Effector CD4-positive, alpha-beta T cell (primary cell): ENCODE results near the gene E2F3.

Source experiments
- DNase-seq: peaks from one replicate; pipeline ENCODE4 v3.0.0-alpha.2; 2020

E2F3 gene

GRCh38 chr6:20402342-20403069 lies 827 bp downstream of the E2F3 start:
- peak; percentile 16 for DNase-seq

GRCh38 chr6:20403070-20403765 lies 1.5 kb downstream of the E2F3 start:
- peak; percentile 81 for DNase-seq

GRCh38 chr6:20403766-20404640 lies 2.3 kb downstream of the E2F3 start:
- peak; percentile 51 for DNase-seq

DNA sequence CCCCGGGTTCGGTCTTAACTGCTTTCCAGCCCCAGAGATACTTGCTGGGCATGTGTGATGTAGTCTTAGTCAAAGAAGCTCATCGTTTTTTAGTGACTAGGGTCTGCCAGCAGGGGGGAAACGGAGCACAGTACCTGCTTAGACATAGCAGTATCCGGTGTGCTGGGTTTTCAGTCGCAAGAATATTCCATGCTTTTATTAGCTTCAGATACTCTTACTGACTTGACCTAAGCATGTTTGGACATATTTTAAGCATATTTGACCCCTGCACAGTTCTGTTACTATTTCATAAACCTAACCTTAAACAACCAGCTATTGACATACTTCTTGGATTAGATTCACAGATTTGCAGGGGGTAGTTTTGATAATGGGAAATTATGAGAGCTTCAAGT lies 3.0 kb downstream of the E2F3 start:
- peak; percentile 60 for DNase-seq

DNA sequence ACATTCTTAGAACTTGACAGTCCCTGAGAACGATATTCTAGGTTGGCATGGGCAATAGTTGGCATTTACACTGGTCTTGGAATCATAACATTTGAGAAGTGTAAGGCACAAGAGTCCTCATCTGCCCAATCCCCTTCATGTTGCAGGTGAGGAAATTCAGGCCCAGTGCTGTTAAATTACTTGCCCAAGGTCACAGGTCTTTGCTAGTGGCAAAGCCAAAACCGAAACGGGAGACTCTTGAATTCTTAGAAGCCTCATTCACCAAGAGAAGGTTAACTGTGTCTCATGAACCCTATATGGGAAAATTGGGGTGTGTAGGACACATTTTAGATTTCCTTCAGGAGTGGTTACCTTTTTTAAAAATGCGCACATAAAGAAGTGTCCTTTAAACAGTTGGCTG lies 7.2 kb downstream of the E2F3 start:
- DNase-seq, result no peak

DNA sequence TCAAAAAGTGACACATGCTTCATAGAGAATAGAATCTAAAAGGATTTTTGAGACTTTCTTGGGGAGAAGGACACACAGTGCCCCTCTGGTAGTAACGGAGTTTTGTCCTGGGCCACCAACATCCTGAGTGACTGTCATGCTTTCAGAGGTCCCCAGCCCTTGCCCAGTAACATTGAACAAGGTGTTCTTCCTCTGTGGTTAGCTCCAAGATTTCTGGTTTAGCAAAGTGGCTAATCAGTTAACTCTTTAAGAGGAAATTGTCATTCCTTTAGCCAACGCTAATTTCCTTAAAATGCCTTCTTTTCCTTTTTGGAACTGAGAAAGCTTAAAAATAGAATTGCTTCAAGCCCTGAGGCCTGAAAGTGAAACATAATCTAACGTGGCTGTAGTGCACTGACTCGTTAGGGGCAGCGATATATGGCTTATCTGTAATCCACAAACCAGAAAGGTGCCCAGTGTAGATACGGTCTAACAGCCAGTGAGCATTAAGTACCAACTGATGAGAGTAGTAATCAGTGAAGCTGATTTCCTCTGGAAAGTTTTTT lies 7.8 kb downstream of the E2F3 start:
- DNase-seq, result no peak

GRCh38 chr6:20411544-20411943 lies 9.9 kb downstream of the E2F3 start:
- DNase-seq, result no peak

GRCh38 chr6:20411953-20412681 lies 10.4 kb downstream of the E2F3 start:
- DNase-seq, result no peak

GRCh38 chr6:20412682-20413073 lies 11.0 kb downstream of the E2F3 start:
- no peak for DNase-seq

DNA sequence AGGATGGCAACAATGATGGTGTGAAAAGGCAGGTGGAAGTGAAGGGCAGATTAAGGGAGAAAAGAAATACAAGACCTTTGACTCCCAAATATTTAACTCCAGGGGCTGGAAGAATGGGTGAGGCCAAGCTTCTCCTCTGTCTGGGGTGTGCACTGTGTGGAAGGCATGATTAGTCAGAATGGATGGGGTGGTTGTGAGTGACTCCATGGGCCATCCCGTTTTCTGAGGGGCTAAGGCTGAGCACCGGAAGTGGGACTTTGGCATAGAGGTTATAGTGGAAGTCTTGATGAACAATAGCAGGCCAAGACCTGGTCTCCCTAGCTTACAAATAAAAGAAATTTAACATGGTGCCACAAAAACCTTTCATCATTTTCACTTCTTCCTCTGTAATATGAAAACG lies 12.1 kb downstream of the E2F3 start:
- no peak for DNase-seq

DNA sequence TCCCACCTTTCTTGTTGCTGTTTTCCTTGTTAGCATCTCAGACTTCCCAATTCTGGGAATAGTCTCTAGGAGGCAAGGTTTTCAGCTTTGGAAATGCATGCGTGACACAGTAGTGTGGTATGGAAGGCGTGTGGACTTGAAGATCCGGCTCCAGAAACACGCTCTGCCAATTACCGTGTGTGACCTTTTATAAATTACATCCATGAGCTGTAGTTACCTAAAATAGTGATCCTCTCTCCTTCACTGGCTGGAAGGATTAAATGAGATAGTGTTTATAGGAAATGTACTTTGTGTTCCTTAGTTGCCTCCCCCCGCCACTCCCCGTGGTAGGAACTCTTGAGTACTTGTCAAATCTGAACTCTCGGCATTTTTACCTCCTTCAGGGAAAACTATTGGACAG lies 13.0 kb downstream of the E2F3 start:
- no peak for DNase-seq

DNA sequence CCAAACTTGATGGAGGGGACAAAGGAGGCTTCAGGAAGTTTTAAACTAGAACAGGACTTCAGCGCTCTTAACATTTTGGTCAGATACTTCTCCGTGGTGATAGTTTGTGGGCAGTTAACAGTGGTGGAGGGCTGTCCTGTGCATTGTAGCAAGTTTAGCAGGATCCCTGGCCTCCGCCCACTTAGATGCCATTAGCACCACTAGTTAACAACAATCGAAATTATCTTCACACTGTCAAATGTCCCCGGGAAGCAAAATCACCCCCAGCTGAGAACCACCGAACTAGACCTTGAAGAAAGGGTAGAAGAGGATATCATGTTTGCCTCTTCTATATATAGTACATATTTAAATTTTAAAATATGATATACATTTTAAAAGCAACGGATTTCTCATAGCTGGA lies 13.6 kb downstream of the E2F3 start:
- no peak for DNase-seq

DNA sequence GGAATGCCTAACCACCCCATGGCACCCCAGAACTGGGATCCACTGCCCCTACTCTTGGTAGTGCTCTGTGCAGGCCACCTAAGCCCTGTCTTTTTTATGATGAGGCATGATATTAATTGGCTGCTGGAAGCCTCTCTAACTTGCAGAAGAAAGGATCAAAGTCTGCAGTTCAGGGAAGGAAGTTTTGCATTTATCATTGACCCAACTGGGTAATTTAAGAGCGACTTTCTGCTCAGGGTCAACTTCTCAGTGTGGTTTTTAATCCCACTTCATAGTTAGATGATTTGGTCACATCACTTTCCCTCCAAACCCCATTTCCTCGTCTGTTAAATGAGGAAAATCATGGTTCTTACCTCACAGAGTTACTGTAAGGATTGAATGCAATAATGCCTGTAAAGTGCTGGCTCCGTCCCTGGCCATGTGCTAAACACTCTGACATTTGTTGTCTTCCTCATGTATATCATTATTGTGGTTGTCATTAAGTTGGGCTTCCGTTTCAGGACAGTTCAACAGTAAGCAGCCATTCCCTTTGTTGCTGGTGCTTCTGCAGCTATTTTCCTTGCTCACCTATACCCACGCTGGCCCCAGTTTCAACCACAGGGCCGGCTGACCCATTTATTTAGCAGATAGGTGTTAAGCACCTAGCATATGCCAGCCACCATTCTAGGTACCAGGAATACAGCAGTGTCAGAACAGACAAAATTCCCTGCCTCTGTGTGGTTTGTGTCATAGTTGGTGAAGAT lies 14.2 kb downstream of the E2F3 start:
- DNase-seq, result no peak

- no peak for DNase-seq
These were observed 15.1 kb downstream of the E2F3 start for GRCh38 chr6:20416567-20417345.

GRCh38 chr6:20417819-20418218 lies 16.1 kb downstream of the E2F3 start:
- DNase-seq, result no peak

DNA sequence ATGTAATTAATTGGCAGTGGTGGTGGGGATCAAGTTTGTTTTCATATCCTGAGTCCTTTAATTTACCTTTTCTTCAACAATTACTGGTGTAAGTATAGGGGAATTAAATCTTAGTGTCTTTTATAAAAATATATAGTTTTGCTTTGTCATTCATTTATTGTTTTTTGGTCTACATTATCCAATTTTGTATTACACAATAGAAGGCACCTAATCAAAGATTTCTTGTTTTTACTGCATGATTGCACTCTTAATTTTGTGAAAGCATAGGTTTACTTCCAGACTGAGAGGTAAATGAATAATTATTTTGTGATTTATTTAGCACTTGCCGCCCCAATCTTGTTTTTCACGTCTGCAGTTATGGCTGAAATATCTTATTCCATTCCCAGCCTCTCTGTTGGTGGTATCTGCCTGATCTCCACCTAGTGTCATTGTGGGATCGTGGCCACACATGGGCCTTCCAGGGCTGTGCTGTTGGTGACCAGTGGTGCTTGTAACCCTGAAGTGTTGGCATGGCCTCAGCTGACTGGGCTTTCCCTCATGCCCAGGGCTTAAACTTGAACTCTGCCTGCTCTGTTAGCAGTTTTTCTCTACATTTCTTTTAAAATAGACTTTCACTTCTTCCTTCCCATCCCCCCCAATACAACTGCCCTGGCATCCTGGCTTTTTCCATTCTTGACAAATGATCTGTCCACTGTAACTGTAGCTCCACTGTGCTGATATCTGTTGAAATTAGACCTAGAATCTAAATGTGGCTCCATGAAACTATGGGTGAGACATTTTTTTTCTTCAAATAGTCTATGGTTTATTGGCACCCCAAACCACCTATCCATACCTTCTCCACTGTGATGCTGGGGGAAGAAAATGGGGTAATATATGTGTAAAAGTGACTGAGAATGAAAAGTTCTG lies 24.8 kb downstream of the E2F3 start:
- no peak for DNase-seq

DNA sequence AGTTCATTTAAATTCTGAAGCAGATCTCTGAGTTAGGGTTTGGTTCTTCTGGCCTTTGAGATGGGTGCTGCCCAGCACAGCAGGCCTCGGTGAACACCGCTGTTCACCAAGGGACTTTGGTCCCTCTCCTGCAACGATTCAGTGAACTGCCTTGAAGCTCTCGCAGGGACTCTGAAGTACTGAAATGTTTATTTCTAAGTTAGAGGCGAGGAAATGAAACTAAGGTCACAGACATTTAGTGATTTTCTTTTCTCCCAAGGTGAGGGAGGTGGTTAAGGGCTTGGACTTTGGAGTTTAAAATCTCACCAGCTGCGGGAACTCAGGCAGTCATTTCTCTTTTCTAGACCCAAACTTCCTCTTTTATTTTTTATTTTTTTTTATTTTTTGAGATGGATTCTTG lies 26.2 kb downstream of the E2F3 start:
- no peak for DNase-seq

GRCh38 chr6:20432692-20433091 lies 31.0 kb downstream of the E2F3 start:
- no peak for DNase-seq

- no peak for DNase-seq
These were observed 31.6 kb downstream of the E2F3 start for GRCh38 chr6:20433321-20433720.

DNA sequence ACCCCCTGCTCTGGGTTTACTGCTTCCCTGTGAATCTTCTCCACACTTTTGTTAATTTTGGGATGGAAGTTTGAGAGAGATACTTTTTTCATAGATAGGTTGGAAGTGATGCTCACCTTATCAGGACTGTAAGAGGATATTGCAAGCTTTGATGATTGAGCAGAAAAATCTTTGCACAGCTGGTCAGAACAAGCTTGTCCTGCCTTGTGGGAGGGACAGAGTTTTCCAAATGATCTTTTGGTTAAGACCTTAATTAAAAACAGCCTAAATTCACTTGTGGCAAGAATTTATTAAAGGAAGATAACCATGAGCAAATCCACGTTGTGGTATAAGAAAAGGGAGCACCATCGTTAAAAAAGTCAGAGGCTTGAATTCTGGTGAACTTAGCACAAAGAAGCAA lies 32.2 kb downstream of the E2F3 start:
- no peak for DNase-seq
